GM12873 (cell line): ENCODE data around the gene ADARB2.

ENCODE experiments used
- TF ChIP-seq, protein P1 (sequence below): IDR thresholded peaks from 2 replicates; pipeline ENCODE4 v1.5.1; 2012; ENCODE audit warnings: low read depth, mild to moderate bottlenecking, moderate library complexity, low read length, control low read depth; ENCODE audit not compliant: insufficient read depth; ENCODE audit errors: missing control alignments

ADARB2 gene

DNA sequence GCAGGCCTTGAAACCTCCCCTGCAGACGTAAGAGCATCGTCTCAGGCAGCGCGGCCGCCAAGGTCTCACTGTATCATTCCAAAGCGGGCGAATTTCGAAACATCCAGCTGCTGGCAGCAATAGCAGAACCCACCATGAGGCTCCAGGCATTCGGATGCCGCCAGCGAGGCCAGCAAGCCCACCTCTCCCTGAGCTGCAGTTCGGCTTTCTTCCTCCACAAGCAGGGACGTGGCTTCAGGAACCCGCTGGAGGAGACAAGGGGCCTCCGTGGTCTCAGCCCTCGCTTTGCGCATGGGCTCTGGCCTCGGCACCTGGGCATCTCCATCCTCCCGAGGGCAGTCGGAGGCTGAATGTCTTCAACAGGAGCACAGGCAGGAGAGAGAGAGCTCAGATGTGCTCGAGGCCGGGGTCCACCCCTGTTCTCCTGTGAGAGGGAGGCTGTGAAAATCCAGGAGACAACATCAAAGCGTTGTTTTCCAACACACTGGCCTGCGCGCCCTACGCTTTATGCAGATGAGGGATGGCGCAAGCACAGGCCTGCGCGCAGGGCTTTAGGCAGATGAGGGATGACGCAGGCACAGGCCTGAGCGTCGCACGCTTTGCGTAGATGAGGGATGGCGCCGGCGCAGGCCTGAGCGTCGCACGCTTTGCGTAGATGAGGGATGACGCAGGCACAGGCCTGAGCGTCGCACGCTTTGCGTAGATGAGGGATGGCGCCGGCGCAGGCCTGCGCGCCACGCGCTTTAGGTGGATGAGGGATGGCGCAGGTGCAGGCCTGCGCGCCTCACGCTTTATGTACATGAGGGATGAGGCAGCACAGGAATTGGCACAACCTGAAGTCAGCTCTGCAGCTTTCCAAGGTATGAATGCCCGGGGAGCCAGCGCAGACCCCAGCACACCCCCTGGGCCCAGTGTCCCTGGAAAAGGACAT lies 577.9 kb downstream of the ADARB2 start:
- TF ChIP-seq, protein P1, sequence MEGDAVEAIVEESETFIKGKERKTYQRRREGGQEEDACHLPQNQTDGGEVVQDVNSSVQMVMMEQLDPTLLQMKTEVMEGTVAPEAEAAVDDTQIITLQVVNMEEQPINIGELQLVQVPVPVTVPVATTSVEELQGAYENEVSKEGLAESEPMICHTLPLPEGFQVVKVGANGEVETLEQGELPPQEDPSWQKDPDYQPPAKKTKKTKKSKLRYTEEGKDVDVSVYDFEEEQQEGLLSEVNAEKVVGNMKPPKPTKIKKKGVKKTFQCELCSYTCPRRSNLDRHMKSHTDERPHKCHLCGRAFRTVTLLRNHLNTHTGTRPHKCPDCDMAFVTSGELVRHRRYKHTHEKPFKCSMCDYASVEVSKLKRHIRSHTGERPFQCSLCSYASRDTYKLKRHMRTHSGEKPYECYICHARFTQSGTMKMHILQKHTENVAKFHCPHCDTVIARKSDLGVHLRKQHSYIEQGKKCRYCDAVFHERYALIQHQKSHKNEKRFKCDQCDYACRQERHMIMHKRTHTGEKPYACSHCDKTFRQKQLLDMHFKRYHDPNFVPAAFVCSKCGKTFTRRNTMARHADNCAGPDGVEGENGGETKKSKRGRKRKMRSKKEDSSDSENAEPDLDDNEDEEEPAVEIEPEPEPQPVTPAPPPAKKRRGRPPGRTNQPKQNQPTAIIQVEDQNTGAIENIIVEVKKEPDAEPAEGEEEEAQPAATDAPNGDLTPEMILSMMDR: no peak

DNA sequence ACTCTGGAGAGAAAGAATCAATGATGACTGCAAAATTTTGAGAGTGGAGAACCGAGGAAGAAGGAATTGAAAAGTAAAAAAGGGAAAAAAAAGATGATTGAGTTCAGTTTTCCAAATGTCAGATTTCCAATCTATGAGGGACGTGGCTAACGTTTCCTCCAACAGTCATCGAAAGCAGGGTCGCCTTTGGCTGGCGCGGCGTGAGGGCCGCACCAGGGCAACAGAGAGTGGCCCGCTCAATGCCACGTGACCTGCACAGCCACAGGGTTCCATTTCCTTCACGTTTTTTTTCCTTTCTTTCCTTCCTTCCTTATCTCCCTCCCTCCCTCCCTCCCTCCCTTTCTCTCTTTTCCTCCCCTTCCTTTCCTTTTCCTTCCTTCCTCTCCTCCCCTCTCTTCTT lies 579.3 kb downstream of the ADARB2 start:
- TF ChIP-seq, protein P1: no peak

DNA sequence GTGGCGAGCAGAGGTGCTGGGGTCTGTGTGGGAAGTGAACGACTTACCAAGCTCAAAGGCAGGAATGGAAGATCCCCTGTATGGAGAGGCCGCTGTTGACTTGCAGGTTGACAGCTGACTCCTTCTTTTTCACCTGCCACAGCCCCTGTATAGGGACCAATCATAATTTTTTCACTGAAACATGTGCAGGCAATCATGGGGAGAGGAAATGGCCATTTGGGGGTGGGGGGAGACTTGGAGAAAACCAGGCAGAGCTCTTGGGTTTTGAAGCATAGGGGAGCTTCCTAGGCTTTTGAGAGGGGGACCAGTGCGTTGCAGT lies 579.8 kb downstream of the ADARB2 start:
- TF ChIP-seq, protein P1: no peak

DNA sequence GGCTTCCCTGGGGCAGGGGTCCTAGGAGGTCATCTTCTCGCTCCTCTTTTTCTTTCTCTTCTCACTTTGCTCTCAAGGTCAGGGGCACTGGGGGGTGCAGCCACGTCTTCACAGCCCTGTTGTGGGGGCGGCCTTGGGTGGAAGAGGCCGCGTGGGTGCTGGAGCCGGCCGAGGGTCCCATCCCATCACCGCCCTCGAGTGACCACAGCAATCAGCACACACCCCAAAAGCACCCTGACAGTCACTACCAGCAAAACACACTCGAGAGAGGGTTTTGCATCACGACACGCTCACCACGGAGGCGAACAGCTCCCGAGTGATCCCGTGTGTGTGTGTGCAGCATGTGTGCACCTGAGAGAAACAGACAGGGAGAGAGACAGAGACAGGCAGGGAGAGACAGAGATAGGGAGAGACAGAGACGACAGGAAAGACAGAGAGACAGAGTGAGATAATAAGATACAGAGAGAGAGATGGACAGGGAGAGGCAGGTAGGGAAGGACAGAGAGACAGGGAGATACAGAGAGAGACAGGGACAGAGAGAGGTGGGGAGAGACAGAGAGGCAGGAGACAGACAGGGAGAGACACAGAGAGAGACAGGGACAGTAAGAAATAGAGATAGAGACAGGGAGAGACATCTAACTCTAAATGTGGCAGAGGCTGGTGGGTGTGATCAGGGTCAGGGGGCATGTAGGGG lies 580.3 kb downstream of the ADARB2 start:
- TF ChIP-seq, protein P1: no peak

DNA sequence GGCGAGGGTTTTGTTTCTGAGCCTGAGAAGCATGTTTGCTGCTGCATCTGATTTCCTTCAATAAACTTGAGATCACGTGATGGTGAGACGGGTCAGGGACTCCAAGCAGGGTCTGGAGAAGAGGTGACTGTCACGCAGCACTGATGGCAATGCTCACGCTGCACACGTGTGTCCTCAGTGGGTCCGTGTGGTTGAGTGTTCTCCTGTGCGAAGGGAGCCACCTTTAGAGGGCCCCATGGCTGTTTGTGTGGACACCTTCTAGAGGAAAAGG lies 580.8 kb downstream of the ADARB2 start:
- TF ChIP-seq, protein P1: no peak

DNA sequence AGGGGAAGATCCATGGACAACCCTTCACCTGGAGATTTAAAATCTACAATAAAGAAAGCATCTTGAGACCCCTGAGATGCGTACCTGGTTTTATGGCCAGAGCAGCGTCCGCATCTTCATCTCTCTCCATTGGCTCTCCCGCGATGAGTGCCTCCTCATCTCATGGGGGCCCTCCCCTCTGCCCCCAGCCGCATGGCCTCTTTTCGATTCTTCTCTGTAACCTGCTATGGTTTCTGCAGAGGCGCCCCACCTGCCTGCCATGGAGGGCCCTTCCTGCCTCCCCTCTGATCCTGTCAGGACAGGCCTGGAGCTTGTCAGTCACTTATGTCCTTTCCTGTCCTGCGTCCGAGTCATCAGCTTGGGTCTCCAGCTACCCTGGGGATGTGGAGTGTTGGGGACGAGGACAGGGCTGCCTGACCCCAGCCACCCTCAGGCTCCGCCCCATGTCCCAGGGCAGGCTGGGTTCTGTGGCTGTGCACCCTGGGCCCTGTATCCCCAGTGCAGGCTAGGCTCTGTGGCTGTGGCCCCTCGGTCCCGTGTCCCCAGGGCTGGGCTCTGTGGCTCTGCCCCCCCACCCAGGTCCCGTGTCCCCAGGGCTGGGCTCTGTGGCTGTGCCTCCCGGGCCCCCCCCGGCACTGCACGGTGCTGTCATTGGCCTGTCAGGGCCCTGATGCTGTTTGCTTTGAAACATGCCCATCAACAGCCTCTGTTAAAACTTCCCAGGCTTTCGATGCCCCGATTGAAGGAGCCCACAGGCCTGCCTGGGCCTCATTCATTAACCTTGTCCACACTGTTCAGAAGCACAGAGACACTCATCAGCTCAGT lies 581.3 kb downstream of the ADARB2 start:
- TF ChIP-seq, protein P1: no peak

DNA sequence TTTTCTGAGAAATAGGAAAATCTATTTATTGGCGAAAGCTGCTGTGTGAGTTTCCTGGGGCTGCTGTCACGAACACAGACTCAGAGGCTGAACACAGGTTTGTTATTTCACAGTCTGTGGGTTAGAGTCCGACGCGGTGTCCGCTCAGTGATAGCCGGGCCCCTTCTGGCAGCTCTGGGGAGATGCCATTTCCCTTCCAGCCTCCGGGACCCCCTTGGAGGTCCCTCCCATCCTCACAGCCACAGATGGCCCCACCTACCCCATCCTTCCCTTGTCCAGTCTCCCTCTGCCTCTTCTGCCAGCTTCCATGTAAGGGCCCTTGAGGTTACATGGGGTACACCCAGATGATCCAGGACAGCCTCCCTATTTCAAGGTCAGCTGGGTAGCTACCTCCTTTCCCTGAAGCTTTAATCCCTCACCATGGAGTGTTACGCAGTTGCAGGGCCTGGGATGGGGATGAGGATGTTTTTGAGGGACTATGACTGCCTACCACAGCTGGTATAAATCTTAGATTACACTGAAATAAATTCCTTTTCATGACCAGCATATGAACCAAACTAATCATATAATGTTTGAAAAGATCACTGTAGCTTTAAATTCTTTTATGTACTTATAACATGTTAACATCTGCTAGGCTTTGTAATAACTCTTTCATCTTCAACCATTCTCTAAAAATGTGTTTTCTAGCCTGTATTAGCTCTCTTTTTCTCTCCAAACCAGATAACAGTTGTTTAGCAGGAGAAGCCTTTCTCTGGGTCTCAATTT lies 582.6 kb downstream of the ADARB2 start:
- TF ChIP-seq, protein P1: no peak
